Measurements from ENCODE around the gene PLCG1.
"Not testable (repeated sequence)": the region's sequence is repeated elsewhere in the genome, so short reads cannot be mapped to it uniquely, and the experiment has no call there.

The PLCG1 gene

DNA sequence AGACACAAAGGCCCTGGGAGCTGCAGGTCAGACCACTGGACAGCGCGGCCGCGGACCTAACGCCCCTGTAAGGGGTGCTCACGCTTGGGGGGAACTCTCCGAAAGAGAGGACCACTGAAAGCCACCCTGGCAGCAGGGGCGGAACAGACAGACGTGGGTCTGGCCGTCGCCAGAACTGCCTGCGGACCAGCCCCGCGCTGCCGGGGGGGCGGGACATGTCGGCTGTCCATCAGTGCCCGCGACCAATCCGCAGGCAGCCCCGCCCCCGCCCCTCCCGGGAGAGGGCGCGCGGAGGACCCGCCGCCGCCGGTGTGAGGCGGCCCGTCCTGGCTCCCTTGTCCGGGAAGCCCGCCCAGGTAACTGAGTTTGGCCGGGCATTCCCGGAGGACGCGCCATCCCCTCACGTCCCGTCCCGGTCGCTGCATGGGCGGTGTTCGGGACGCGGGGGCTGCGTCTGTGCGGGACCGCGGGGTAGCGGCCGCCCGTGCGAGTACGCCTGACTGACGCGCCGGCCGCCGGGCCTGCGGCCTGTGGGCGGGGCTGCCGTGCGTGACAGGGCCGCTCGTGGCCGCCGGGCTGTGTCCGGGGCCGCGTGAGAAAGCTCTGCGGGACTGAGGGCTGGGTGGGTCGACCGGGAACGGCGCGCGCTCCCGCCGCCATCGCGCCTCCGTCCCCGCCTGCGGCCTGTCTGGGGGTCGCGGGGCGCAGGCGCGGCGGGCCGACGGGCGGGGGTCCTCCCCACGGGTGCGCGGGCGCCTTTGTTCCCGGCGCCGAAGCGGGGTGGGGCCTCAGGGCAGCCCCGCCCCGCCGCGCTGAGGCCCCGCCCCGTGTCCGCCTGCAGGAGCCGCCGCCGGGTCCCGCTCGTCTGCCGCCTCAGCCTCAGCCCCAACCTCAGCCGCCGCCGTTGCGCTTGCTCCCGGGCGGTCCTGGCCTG lies at the start of gene PLCG1:
PLCG1 (plus strand) TSS at position 864 of the 934 bp plus-strand sequence. CDS start 99 bp downstream, outside the sequence.
- DNase-seq: peak; percentile 93

GRCh38 chr20:41087777-41088176 lies 49.6 kb upstream of the PLCG1 start:
- no peak for DNase-seq

GRCh38 chr20:41089555-41089954 lies 47.8 kb upstream of the PLCG1 start:
- no peak for DNase-seq

GRCh38 chr20:41091927-41092326 lies 45.4 kb upstream of the PLCG1 start:
- no peak for DNase-seq

GRCh38 chr20:41094353-41095055 lies 42.8 kb upstream of the PLCG1 start:
- no peak for DNase-seq

GRCh38 chr20:41095110-41095969 lies 42.0 kb upstream of the PLCG1 start:
- DNase-seq: peak; percentile 73

GRCh38 chr20:41098703-41099250 lies 38.6 kb upstream of the PLCG1 start:
- no peak for DNase-seq

DNA sequence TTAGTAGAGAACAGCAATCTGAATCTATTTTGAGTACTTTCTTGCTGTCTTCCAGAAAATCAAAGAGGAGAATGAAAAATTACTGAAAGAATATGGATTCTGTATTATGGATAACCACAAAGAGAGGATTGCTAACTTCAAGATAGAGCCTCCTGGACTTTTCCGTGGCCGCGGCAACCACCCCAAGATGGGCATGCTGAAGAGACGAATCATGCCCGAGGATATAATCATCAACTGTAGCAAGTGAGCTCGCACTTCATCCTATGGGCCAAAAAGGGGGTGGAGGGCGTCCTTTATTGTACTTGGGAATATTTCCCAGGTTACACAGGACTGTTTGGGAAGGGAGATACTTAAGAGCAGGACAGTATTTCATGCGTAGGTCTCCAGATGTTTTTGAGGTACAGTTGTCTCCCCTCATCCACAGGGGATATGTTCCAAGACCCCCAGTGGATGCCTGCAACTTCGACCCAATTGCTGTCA lies 37.3 kb upstream of the PLCG1 start:
- no peak for DNase-seq

DNA sequence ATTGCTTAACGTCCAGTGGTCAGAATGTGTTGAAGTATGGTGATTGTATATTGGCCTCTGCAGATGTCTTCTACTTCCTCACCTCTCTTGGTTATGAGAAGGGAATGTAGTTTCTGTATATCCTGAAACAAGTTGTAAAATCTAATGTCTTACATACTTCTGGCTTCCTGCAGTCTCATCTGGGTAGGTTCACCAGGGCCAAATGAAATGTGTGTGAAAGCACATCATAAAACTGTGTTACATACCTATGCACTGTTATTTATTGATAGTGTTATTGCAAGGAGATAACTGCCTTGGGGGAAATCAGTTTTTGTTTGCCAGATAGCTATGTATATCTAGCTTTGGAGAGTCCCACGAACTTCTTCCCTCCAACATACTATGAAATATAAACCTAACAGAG lies 35.7 kb upstream of the PLCG1 start:
- DNase-seq: no peak

DNA sequence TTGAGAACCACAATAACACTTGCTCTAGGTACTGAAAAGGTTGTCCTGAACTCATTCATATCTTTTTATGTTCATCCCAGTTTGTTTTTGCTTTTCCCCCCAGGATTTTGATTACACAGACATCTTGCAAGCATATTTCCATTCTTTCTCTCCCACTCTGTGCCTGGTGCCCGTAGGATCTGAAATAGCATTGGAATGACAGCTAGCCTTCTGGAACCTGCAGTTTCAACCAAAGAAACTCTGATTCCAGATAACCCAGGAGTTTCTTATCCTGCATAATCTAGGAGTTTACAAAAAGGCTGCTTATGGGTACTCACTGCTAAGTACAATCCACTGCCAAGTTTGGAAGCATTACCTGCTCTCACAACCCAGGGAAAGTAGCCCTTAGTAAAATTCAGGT lies 28.8 kb upstream of the PLCG1 start:
- DNase-seq: no peak

DNA sequence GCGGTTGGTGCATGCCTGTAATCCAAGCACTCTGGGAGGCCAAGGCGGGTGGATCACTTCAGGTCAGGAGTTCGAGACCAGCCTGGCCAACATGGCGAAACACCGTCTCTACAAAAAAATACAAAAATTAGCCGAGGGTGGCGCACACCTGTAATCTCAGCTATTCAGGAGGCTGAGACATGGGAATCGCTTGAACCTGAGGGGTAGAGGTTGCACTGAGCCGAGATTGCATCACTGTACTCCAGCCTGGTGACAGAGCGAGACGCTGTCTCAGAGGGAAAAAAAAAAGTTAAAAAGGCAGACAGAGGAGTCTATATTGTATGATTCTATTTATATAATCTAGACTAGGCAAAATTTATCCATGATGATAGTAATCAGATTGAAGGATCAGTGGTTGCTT lies 27.3 kb upstream of the PLCG1 start:
- DNase-seq: no peak

DNA sequence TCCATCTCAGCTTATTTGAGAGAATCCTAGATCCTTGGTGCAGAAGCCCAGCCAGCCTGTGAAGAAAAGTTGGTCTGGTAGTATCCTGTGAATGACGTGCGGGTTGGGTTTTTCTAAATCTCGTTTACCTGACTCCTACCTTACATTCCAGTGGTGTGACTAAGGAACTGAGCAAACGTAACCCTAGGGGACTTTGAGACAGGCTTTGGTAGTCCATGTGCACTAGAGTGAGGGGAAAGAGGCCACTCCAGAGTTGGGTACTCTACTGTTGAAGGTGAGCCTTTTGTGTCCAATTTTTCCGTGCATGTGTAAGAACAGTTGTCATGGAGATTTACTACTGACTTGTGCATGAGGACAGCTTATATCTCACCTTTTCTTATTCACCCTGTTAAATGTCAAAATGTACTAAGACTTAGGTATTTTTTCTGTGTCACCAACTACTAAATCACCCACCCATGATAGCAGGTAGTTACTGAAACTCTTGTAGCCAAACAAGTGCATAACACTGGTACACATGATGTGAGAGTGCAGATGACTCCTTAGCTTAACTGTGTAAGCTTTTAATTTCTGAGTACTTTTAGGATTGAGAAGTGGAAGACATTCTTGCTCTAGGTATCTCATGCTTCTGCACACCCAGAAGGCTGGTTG lies 26.3 kb upstream of the PLCG1 start:
- DNase-seq: no peak

GRCh38 chr20:41111578-41111951 lies 25.8 kb upstream of the PLCG1 start:
- no peak for DNase-seq

- DNase-seq: no peak
Measured at GRCh38 chr20:41116282-41116956, 20.9 kb upstream of the PLCG1 start.

GRCh38 chr20:41118159-41118558 lies 19.2 kb upstream of the PLCG1 start:
- DNase-seq: not testable (repeated sequence)

DNA sequence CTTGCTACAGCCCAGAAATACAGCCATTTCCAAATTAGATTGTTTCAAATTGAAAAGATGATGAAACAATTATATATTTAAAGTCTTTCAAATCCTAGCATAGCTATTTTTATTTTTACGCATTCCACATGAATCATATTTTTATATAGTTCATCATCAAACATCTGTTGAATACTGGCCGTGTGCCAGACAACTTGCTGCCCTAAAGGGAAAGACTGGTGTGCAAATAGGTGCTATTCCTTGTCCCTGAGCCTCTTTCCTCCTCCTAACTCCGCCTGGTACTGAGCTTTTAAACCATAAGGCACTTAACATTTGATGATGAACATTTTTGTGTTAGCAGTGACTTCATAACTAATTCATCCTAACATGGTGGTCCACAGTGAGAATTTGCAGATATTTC lies 18.7 kb upstream of the PLCG1 start:
- DNase-seq: no peak

DNA sequence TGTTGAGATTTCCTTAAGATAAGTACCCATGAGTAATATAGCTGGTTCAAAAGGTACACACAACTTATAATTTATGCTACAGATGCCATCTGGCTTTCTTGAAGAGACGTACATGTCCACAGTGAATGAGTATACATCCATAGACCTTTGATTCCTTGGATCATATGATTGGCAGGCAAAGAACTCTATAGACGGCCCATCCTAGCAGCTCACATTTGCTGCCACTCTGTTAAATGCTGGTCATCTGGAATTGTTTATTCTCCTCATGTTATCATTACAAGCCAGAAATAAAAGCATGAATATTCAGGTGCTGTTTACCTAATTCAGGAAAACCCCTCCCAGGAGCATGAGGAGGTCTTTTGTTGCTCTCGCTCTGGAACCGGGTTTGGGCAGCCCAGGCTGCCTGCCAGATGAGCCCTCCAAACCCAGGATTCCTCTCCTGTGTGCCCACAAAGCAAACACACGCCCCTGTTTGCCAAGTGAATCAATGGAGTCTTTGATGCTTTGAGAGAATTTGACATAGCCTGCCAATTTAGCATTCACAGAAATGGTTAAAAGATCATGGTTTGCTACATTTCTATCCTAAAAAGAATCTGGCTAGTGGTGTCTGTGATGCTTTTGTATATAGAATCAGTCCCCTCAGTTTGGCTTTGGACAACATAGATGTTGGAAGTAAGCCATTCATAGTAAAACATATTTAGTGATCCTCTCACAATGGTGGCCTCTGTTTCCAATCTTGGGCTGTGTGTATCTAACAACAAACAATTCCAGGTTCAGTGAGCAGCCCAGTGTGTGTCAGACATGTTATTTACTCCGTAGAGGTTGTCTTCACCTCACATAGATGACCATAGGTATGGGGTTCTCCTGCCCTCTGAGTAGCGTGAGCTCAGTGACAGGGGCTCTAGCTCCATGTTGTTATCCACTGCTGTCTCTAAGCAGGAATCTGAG lies 17.5 kb upstream of the PLCG1 start:
- DNase-seq: no peak

DNA sequence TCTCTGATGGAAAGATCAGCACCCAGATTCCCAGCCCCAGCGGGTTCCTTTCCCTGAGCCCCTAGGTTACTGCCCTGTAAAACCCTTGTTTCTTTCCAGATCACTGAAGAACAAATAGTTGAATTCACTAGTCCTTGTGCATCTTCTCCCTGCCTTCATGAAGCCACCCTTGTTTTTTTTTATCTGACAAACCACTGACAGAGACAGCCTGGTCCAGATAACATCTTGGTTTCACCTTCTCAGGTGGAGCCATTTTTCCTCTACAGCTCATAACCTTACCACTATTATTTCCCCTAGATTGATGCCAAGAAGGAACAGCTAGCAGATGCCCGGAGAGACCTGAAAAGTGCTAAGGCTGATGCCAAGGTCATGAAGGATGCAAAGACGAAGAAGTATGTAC lies 15.9 kb upstream of the PLCG1 start:
- no peak for DNase-seq

GRCh38 chr20:41123631-41124030 lies 13.7 kb upstream of the PLCG1 start:
- DNase-seq: no peak

DNA sequence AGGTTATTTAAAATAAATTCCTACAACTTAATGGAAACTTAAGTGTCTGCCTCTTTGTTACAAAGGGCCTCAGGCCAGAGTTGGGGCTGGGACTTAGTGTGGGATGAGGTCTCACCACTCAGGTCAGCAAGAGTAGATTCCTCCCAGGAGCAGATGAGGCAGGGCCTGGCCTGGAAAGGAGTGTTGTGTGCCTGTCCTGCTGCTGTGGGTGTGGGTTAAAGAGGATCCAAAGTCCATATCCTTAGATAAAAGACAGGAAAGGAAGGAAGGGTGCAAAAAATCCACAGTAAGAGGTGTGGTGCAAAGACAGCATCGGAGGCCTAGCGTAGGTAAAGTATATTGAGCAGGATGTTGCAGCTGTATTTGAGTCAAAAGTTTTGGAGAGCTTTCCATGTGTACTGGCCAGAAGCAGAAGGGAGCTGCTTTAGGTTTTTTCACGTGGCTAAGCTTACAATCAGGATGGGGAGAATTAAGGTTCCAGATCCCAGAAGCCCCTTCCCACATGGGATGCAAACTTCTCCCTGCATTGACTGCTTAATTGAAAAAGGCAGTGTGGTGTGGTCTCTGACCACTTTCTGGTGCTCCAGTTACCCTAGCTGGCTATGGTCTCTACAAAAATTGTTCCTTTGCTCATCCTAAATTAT lies 12.8 kb upstream of the PLCG1 start:
- DNase-seq: no peak
